HepG2 (cell line): ENCODE data around the gene HPCAL1. TPM values are rescaled to one million over a fixed set of nuclear protein-coding genes. Genes with fewer than 3 reads are reported as not detected.

Source experiments
- ATAC-seq: fragments of 200-7000 bp; cut with Tn5 transposase; 3 replicates; pipeline ENCODE4 v1.9.1; 2020; ENCODE audit warnings: mild to moderate bottlenecking, moderate library complexity
- BruUV-seq: library from RNA; stranded (reverse); fragments of 400-500 nt; replicated peaks from 2 replicates; lab custom pipeline; 2021; lab: Mats Ljungman, UMichigan
- CTCF ChIA-PET: fragments of 300-600 bp; formaldehyde crosslinking; extraction: SDS; loops from one replicate; lab custom pipeline; 2021; ENCODE audit warnings: low total read pairs, inconsistent platforms, low intra/inter-chr PET ratio; lab: Yijun Ruan, JAX
- POLR2A ChIA-PET: fragments of 350-600 bp; sonication (Branson Sonifier 250); formaldehyde crosslinking; loops from one replicate; lab custom pipeline; 2020; ENCODE audit warnings: antibody characterized with exemption, inconsistent platforms; lab: Yijun Ruan, JAX
- DNase-seq: peaks from one replicate; pipeline ENCODE4 v3.0.0-alpha.2; 2015; ENCODE audit warnings: low spot score
- FAIRE-seq: peaks from 3 replicates; lab custom pipeline; 2011; peaks lifted over from hg19 to GRCh38; lab: Jason Lieb, UNC
- H2AFZ ChIP-seq: one replicate; pipeline ENCODE4 v1.6.1; 2011; ENCODE audit warnings: low read length, inconsistent platforms
- H3K27ac ChIP-seq: fragments of 300-600 bp; 3 replicates; pipeline ENCODE4 v1.8.0; 2011; ENCODE audit warnings: mixed run types, mild to moderate bottlenecking, mixed read lengths, low read length, inconsistent platforms; ENCODE audit not compliant: insufficient read depth; ENCODE audit errors: extremely low read length
- H3K27me3 ChIP-seq, 2 experiments: fragments of 200-600 bp in 1 of 2; 2 replicates in 1 of 2; 3 replicates in 1 of 2; pipeline versions ENCODE4 v1.6.0 to v1.8.0; 2011; ENCODE audit warnings: low read length in 2 of 2, mild to moderate bottlenecking in 2 of 2, moderate library complexity in 2 of 2, inconsistent platforms in 1 of 2; ENCODE audit not compliant: insufficient read depth in 2 of 2, control insufficient read depth in 1 of 2
- H3K36me3 ChIP-seq, 2 experiments: fragments of 200-600 bp in 1 of 2; replicated peaks in 1 of 2; 2 replicates in 1 of 2; 3 replicates in 1 of 2; pipeline versions ENCODE4 v1.5.1 to v1.8.0; 2011; ENCODE audit warnings: low read length in 2 of 2, inconsistent platforms in 1 of 2; ENCODE audit not compliant: insufficient read depth in 2 of 2, control insufficient read depth in 1 of 2
- H3K4me1 ChIP-seq: 2 replicates; pipeline ENCODE4 v1.5.1; 2012; ENCODE audit warnings: low read length, inconsistent platforms; ENCODE audit not compliant: insufficient read depth
- H3K4me2 ChIP-seq: 2 replicates; pipeline ENCODE4 v1.6.0; 2011; ENCODE audit warnings: low read depth, low read length, inconsistent platforms
- H3K4me3 ChIP-seq, 3 experiments: fragments of 200-600 bp in 1 of 3; sonication (generic), shearing (Covaris generic) in 1 of 3; replicated peaks in 1 of 3; 2 replicates each; pipeline ENCODE4 v1.5.1; 2011 to 2016; ENCODE audit warnings: low read length in 3 of 3, inconsistent platforms in 2 of 3, low read depth in 2 of 3, mild to moderate bottlenecking in 2 of 3, control low read depth in 1 of 3, mixed read lengths in 1 of 3; ENCODE audit not compliant: insufficient read depth in 1 of 3
- H3K79me2 ChIP-seq: one replicate; pipeline ENCODE4 v1.6.1; 2011; ENCODE audit warnings: low read length, inconsistent platforms; ENCODE audit not compliant: insufficient read depth
- H3K9ac ChIP-seq: 2 replicates; pipeline ENCODE4 v1.6.0; 2011; ENCODE audit warnings: mild to moderate bottlenecking, low read depth, low read length, inconsistent platforms; ENCODE audit not compliant: insufficient read depth
- H3K9me3 ChIP-seq: 2 replicates; pipeline ENCODE4 v1.5.1; 2012; ENCODE audit warnings: mild to moderate bottlenecking, low read length
- H4K20me1 ChIP-seq: 2 replicates; pipeline ENCODE4 v1.6.0; 2011; ENCODE audit warnings: inconsistent platforms, mild to moderate bottlenecking, low read length, moderate library complexity; ENCODE audit not compliant: insufficient read depth
- CEBPB ChIP-seq: IDR thresholded peaks from 2 replicates; pipeline ENCODE4 v1.6.1; 2011; ENCODE audit warnings: low read depth, low read length, improper control_type of control experiment, borderline replicate concordance
- KDM5B ChIP-seq: sonication (generic); formaldehyde crosslinking; IDR thresholded peaks from 2 replicates; pipeline ENCODE4 v1.4.0; 2020; ENCODE audit warnings: missing genetic modification reagents, mild to moderate bottlenecking, borderline replicate concordance
- NRL ChIP-seq: sonication (generic); formaldehyde crosslinking; IDR thresholded peaks from 2 replicates; pipeline ENCODE4 v1.5.0; 2020; ENCODE audit warnings: missing genetic modification reagents, mild to moderate bottlenecking, moderate library complexity, borderline replicate concordance
- ZNF263 ChIP-seq: sonication (generic); formaldehyde crosslinking; IDR thresholded peaks from 2 replicates; pipeline ENCODE4 v1.4.0; 2020; ENCODE audit warnings: missing genetic modification reagents
- ZNF572 ChIP-seq: sonication (generic); formaldehyde crosslinking; IDR thresholded peaks from 2 replicates; pipeline ENCODE4 v1.5.1; 2020; ENCODE audit warnings: mild to moderate bottlenecking, missing genetic modification reagents
- WGBS: methylation state at CpG from one replicate; pipeline ENCODE4 v1.1.6; 2017; ENCODE audit warnings: low lambda C conversion rate; 5-methylcytosine and 5-hydroxymethylcytosine counted together
- in situ Hi-C: cut with HindIII; loops from 2 replicates; pipeline ENCODE4 v1.10.0; 2017; ENCODE audit warnings: low pct_unique_long_range_greater_than_20kb; ENCODE audit not compliant: extremely low pct_ligation_motif_present
- intact Hi-C: fragments of 100-400 bp; cut with micrococcal nuclease; formaldehyde crosslinking; loops from one replicate; pipeline ENCODE4 v1.10.0; 2022; ENCODE audit not compliant: unreplicated experiment
- polyA plus RNA-seq, 8 experiments: library from polyadenylated mRNA; depleted of rRNA in 3 of 8; stranded (reverse) in 7 of 8; unstranded in 1 of 8; fragments of >200 nt; fragmentation: Illumina TruSeq in 4 of 8; extraction: Trizol in 4 of 8; gene quantifications; 2 replicates each; pipeline versions ENCODE4 v1.2.1 to v1.2.3, GENCODE V29; 2011 to 2016; ENCODE audit warnings: low read depth in 4 of 8, missing spikeins in 1 of 8, mixed read lengths in 1 of 8; ENCODE audit not compliant: insufficient read depth in 1 of 8
- total RNA-seq, 5 experiments: library from RNA; depleted of rRNA; stranded (reverse); fragments of >200 nt; fragmentation: Illumina TruSeq; extraction: Trizol; gene quantifications; 2 replicates each; pipeline ENCODE4 v1.2.3, GENCODE V29; 2016; ENCODE audit warnings: low read depth in 1 of 5
- TF ChIP-seq, protein P1 (sequence below): sonication (generic); formaldehyde crosslinking; IDR thresholded peaks from 2 replicates; pipeline ENCODE4 v1.4.0; 2020; ENCODE audit warnings: missing genetic modification reagents
- TF ChIP-seq, protein P2 (sequence below): fragments of 450-650 bp; IDR thresholded peaks from 2 replicates; pipeline ENCODE4 v1.6.1; 2016

HPCAL1 gene
- total and polyA plus RNA-seq, 2 of the 13 experiments (the other 11 are each of a cell fraction or from before 2014, with no cell fraction given), result 29.5 to 29.9 TPM

DNA sequence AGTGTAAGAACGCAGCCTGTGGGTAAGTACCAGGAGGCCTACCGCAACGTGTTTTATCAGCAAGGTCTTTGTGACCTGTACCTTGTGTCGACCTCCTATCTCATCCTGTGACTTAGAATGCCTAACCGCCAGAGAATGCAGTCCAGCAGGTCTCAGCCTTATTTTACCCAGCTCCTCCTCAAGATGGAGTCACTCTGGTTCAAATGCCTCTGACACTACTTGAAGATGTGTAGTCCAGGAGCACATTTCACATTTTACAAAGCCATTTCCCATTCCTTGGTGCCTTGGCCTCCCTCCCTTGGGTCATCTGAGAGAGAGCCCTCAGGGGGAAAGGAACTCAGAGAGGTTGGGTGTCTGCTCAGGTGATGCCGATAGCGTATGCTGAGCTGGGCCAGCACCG lies 6.6 kb upstream of the HPCAL1 start (continued):
- TF ChIP-seq, protein P1, sequence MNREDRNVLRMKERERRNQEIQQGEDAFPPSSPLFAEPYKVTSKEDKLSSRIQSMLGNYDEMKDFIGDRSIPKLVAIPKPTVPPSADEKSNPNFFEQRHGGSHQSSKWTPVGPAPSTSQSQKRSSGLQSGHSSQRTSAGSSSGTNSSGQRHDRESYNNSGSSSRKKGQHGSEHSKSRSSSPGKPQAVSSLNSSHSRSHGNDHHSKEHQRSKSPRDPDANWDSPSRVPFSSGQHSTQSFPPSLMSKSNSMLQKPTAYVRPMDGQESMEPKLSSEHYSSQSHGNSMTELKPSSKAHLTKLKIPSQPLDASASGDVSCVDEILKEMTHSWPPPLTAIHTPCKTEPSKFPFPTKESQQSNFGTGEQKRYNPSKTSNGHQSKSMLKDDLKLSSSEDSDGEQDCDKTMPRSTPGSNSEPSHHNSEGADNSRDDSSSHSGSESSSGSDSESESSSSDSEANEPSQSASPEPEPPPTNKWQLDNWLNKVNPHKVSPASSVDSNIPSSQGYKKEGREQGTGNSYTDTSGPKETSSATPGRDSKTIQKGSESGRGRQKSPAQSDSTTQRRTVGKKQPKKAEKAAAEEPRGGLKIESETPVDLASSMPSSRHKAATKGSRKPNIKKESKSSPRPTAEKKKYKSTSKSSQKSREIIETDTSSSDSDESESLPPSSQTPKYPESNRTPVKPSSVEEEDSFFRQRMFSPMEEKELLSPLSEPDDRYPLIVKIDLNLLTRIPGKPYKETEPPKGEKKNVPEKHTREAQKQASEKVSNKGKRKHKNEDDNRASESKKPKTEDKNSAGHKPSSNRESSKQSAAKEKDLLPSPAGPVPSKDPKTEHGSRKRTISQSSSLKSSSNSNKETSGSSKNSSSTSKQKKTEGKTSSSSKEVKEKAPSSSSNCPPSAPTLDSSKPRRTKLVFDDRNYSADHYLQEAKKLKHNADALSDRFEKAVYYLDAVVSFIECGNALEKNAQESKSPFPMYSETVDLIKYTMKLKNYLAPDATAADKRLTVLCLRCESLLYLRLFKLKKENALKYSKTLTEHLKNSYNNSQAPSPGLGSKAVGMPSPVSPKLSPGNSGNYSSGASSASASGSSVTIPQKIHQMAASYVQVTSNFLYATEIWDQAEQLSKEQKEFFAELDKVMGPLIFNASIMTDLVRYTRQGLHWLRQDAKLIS (CRISPR knock-in tag), result no peak

DNA sequence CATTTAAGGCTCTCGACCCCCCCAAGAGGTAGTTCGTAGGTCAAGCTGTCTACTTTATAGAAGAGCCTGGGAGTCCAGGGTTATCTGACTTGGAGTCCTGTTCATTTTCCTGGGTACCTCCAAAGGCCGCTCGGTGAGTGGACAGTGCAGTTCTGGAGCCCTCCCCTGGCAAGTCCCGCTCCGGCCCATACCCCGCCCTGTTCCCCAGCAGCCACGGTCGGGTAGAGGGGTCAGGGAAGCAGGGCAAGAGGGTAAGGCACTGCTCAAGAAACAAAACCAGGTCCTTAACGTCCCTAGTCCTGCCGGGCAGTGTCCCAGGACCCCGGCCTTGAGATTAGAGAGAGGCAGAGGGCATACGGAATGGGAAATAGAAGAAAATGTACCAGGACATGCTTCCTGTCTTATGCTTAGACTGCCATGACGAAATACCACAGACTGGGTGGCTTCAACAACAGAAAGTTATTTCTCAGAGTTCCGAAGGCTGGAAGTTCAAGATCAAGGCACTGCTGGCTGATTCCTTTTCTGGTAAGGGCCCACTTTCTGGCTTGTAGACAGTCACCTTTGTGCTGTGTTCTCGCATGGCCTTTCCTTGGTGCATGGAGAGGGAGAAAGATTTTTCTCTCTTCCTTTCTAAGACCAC lies 5.4 kb upstream of the HPCAL1 start:
- CTCF ChIA-PET, result no interaction called here
- in situ Hi-C loops, result no loop called here
- POLR2A ChIA-PET, result interaction anchor here (0.7 to 2.5 kb wide), 6 partner anchors 11 to 18 kb away, joined by 3 to 20 read pairs (median 4); no protein-coding TSS in a partner anchor

More for the DNA sequence above, 5.4 kb upstream of the HPCAL1 start:
- H3K9me3 ChIP-seq, result peaks cover 14% of the 10 kb centered on the region
- H2AFZ ChIP-seq, result no peak overlapping the region
- intact Hi-C loops, result no loop called here
- H3K36me3 ChIP-seq, result no peaks in the 10 kb centered on the region
- FAIRE-seq (no peak), ATAC-seq (no peak), DNase-seq (no peak)
- BruUV-seq, result no TSS peak
- no peaks in the 10 kb centered on the region for H3K79me2 ChIP-seq
- H3K4me3 ChIP-seq, result no peak overlapping the region
- no peaks in the 10 kb centered on the region for H4K20me1 ChIP-seq
- TF ChIP-seq ZNF263 (CRISPR knock-in tag), result no peak
- TF ChIP-seq KDM5B (CRISPR knock-in tag), result no peak
- TF ChIP-seq, protein P2, sequence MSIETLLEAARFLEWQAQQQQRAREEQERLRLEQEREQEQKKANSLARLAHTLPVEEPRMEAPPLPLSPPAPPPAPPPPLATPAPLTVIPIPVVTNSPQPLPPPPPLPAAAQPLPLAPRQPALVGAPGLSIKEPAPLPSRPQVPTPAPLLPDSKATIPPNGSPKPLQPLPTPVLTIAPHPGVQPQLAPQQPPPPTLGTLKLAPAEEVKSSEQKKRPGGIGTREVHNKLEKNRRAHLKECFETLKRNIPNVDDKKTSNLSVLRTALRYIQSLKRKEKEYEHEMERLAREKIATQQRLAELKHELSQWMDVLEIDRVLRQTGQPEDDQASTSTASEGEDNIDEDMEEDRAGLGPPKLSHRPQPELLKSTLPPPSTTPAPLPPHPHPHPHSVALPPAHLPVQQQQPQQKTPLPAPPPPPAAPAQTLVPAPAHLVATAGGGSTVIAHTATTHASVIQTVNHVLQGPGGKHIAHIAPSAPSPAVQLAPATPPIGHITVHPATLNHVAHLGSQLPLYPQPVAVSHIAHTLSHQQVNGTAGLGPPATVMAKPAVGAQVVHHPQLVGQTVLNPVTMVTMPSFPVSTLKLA, result no peak
- TF ChIP-seq ZNF572 (CRISPR knock-in tag), result 0 out of 2 replicates have a peak, but pooled peaks have one; percentile 45
- no peak for TF ChIP-seq NRL (CRISPR knock-in tag)
- peak; percentile 27; the same call in 1 of the 2 replicates for TF ChIP-seq CEBPB
- no peak overlapping the region for H3K27ac ChIP-seq
- H3K4me1 ChIP-seq, result peaks cover 44% of the 10 kb centered on the region
- 88% methylated on average over 16 of the region's 16 CpGs for WGBS
- H3K27me3 ChIP-seq, result no peaks in the 10 kb centered on the region; a peak in 1 of 5 replicates
- H3K9ac ChIP-seq, result no peak overlapping the region
- H3K4me2 ChIP-seq, result no peak overlapping the region
